ENCODE data around the gene KDM1A. TPM values are rescaled to one million over a fixed set of nuclear protein-coding genes. Genes with fewer than 3 reads are reported as not detected.

The KDM1A gene
- total and polyA plus RNA-seq, 9 of the 15 experiments (the other 6 are each of a cell fraction or from before 2014, with no cell fraction given) = 59.2 to 181 (median 168) TPM

- TF ChIP-seq, protein P1, sequence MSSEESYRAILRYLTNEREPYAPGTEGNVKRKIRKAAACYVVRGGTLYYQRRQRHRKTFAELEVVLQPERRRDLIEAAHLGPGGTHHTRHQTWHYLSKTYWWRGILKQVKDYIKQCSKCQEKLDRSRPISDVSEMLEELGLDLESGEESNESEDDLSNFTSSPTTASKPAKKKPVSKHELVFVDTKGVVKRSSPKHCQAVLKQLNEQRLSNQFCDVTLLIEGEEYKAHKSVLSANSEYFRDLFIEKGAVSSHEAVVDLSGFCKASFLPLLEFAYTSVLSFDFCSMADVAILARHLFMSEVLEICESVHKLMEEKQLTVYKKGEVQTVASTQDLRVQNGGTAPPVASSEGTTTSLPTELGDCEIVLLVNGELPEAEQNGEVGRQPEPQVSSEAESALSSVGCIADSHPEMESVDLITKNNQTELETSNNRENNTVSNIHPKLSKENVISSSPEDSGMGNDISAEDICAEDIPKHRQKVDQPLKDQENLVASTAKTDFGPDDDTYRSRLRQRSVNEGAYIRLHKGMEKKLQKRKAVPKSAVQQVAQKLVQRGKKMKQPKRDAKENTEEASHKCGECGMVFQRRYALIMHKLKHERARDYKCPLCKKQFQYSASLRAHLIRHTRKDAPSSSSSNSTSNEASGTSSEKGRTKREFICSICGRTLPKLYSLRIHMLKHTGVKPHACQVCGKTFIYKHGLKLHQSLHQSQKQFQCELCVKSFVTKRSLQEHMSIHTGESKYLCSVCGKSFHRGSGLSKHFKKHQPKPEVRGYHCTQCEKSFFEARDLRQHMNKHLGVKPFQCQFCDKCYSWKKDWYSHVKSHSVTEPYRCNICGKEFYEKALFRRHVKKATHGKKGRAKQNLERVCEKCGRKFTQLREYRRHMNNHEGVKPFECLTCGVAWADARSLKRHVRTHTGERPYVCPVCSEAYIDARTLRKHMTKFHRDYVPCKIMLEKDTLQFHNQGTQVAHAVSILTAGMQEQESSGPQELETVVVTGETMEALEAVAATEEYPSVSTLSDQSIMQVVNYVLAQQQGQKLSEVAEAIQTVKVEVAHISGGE (CRISPR knock-in tag; IDR thresholded peaks at IDR 0.05) = no peak
- no peak for TF ChIP-seq ZNF398 (CRISPR knock-in tag; IDR thresholded peaks at IDR 0.05)
- TF ChIP-seq ZNF311 (CRISPR knock-in tag; IDR thresholded peaks at IDR 0.05) = no peak
- no peak for TF ChIP-seq FOXP1 (CRISPR knock-in tag; IDR thresholded peaks at IDR 0.05)
- TF ChIP-seq ZNF184 (CRISPR knock-in tag; IDR thresholded peaks at IDR 0.05) = no peak
- no peak for TF ChIP-seq ZBTB5 (IDR thresholded peaks at IDR 0.05)
- no peak for TF ChIP-seq NR3C1 (CRISPR knock-in tag; IDR thresholded peaks at IDR 0.05)
- TF ChIP-seq POLR3G (IDR thresholded peaks at IDR 0.05; ENCODE audit: extremely low read depth, insufficient read length, insufficient replicate concordance) = no peak
- peak in 1 of 3 experiments; percentile 77 for TF ChIP-seq YY1 (IDR thresholded peaks at IDR 0.05; ENCODE audit: borderline replicate concordance in 1 of 3, control insufficient read depth in 1 of 3, extremely low read depth in 1 of 3, insufficient read depth in 3 of 3, insufficient read length in 1 of 3, insufficient replicate concordance in 2 of 3, low read depth in 1 of 3, low read length in 2 of 3)
- no peak for TF ChIP-seq RNF2 (IDR thresholded peaks at IDR 0.05)
- no peak for TF ChIP-seq CREB3L1 (IDR thresholded peaks at IDR 0.05; ENCODE audit: borderline replicate concordance, low read depth)
- TF ChIP-seq HDGF (IDR thresholded peaks at IDR 0.05) = peak; percentile 85; the same call in 1 of the 2 replicates
- no peak for TF ChIP-seq KLF6 (CRISPR knock-in tag; IDR thresholded peaks at IDR 0.05; ENCODE audit: borderline replicate concordance)
These were observed 776 bp downstream of the KDM1A start (continued) for GRCh38 chr1:23019863-23020625.

All from K562 (cell line).